GM18505 (cell line): Measurements from ENCODE around the gene GMNC.

ENCODE experiments used
- ATAC-seq: cut with Tn5 transposase; IDR thresholded peaks from one replicate; pipeline ENCODE4 v1.9.1; 2021; ENCODE audit not compliant: unreplicated experiment
- POLR2A ChIP-seq: IDR thresholded peaks from 4 replicates; pipeline ENCODE4 v1.6.1; 2011; ENCODE audit warnings: borderline replicate concordance; ENCODE audit not compliant: insufficient read depth, insufficient read length; ENCODE audit errors: extremely low read depth

Gene GMNC

DNA sequence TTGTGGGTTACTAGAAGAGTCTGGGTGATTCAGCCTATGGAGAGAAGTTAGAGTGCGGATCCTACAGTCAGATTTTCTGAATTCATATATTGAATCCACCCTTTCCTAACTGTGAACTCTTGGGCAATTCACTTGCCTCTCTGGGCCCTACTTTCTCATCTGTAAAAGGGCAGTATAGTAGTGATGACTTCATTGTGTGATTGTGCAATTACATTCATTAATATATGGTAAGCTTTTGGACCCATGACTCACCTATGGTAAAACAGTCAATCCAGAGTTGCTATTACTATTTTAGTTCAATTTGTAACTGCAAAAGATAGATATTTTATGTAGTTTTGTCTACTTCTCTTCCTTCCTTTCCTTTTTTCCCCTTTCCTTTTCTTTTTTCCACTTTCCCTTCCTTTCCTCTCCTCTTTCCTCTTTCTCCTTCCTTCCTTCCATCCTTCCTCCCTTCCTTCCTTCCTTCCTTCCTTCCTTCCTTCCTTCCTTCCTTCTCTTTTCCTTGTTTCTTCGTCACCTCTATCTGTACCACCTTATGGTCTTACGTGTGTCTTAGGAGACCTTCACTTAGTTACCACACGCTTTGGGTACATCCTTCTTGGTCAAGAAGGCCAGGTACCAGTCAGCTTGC lies 37.0 kb downstream of the GMNC start:
- no peak for TF ChIP-seq POLR2A
- no peak for ATAC-seq

DNA sequence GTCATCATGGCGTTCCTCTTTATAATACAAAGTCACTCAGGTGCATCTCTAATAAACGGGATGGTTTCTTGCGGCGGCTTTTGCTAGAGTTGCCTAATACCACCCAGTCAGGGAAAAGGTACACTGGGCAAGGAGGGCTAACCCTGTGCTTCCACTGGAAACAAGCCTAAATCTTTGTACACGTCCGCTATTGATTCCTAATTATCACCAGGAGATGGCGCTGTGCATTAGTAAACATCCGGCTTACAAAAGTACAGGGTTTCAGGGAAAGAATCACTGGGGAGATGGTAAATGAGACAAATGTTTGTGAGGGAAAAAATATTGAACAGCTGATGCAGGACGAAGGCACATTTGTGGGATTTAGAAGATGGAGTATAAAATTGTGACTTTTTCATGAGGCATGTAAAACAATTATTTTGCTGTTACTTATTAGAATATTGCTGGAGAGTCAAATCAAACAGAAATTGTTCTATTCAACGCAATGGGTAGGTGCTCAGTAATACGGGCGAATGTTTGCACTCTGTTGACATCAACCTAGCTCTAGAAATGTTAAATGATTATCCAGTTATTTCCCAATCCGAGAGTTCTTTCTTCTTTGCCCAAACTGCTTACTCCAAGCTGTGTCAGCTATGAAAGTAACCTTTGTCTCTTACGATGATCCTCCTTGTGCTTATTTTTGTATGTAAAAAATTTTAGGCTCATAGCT lies 50.6 kb downstream of the GMNC start:
- TF ChIP-seq POLR2A, result no peak
- ATAC-seq, result peak; percentile 79

DNA sequence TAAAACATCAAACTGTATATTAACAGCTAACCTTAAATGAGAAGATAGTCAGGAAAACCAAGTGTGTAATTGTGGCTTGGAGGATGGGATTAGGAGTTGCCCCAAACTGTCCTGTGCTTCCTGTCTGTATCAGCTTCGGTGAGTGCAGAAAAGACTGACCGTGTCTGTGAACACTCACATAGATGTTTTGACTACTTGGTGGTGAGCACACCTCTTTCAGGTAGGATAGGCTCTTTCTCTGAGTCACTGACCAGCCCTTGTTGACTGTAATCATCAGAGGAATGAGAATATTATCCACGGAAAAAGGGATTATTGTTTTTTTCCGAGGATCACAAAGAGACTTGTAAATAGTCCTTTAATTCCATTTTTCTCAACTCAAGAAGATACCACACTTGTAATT lies 51.5 kb downstream of the GMNC start:
- no peak for TF ChIP-seq POLR2A
- ATAC-seq, result no peak

DNA sequence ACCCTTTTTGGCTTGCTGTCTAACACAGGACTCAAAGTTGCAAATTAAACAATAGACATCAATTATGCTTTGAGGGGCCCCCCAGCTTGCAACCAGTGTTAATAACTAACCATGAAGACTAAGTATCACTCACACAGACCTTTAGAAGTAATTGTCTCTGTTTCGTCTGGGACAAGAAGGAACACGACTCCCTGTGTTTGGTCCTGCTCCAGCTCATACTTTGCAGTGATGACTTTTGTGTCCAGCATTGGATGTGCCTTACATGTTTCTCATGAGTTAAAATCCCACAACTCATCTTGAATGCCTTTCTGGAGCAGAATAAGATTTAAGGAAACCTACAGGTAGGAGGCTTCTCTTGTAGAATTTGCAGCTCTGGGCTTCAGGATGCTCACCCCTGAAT lies 53.1 kb downstream of the GMNC start:
- no peak for ATAC-seq

DNA sequence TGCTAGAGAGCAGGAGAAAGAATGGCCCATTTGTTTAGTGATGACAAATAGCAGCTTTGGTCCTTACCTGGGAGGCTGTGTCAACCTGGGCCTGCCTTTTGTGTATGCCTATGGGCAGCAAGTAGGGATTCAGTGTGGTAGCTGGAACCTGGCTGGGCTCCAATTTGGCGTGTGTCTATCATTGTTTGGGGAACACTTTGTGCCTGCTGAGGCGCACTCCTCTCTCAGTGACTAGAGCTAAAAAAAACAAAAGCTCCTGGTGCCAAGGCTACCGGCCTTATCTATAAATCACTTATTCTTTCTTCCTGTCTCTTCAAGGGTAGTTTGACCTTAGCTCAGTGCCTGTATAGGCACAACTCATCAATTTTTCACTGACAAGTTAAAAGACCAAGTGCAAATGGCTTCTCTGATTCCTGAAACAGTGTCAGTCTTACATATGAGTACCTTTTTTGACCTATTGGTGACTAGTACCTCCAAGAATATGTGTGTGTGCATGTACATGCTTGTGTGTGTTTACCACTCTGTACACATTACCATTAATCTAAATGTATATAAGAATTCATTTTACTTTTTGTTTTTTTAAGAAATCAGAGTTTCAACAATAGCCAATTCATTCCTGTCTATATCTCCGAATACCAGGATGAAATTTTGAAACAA lies 54.6 kb downstream of the GMNC start:
- ATAC-seq, result no peak

More for the DNA sequence above, 53.1 kb downstream of the GMNC start:
- TF ChIP-seq POLR2A, result no peak

More for the DNA sequence above, 54.6 kb downstream of the GMNC start:
- no peak for TF ChIP-seq POLR2A
